NCI-H446 treated with DMSO at 0.1 percent for 48 hours (cell line): Measurements from ENCODE around the gene TSC1.
"Not testable (repeated sequence)": the region's sequence is repeated elsewhere in the genome, so short reads cannot be mapped to it uniquely, and the experiment has no call there.

ENCODE experiments used
- DNase-seq: peaks from one replicate; lab custom pipeline; 2025; lab: John Stamatoyannopoulos, UW

TSC1 gene

DNA sequence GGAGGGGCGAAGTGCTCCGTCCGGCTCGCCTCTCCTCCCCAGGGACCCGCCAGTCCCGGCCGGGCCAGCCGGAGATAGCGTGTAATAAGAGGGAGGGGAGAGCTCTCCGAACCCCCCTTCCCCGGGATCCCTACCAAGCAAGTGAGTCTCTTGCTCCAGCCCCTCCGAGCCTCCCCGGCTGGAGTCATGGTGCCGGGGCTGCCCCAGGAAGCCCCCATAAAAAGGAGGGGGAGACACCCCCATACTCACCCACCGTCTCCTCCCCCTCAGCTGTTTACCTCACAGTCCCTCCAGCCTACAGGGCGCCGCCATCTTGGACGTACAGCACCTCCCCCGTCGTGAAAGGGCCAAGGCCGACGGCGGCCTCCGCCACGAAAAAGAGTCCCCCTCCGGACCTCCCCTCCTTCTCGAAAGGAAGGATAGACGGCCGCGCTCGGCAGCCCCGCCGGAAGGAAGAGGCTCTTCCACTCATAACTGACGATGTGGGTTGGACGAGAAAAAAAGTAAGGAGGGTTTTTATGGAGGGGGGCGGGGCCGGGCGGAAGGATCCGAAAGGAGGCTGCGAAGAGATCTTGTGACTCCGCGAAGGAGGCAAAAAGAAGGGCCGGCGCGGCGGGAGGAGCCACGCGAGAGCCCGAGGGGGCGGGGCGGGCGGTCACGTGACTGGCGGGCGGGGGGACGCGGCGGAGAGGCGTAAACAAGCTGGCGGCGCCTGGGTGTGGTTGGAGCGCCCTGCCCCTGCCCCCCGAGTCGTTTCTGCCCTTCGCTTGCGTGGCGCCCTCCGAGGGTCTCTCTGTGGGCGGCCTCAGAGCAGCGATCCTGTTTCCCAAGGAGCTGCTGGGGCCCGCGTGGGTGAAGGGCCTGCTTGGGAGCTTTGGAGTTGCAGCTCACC lies at the start of gene TSC1:
Gene TSC1, minus strand, starts transcription at position 323 of the 892 bp plus-strand sequence. CDS start 15,744 bp downstream, outside the sequence.
- DNase-seq, result peak; percentile 78

DNA sequence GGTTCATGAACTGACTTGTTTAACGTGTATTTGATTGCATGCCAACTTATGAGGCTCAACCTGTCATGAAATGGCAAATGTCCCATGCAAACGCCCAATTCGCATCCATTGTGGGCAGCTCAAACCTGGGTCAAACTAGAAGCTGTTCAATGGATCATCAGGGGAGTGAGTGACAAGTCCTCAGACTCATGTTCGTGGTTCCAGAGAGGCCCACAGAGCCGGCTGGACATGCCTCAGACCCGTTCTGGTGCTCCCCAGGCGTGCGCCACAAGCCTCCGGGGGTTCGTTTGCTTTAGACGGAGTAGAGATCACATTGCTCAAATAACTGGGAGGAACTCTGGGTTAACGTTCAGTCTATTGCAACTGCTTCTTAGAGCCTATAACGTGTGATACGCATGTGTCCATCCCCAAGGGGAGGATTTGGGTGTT lies 49.1 kb upstream of the TSC1 start:
- no peak for DNase-seq

DNA sequence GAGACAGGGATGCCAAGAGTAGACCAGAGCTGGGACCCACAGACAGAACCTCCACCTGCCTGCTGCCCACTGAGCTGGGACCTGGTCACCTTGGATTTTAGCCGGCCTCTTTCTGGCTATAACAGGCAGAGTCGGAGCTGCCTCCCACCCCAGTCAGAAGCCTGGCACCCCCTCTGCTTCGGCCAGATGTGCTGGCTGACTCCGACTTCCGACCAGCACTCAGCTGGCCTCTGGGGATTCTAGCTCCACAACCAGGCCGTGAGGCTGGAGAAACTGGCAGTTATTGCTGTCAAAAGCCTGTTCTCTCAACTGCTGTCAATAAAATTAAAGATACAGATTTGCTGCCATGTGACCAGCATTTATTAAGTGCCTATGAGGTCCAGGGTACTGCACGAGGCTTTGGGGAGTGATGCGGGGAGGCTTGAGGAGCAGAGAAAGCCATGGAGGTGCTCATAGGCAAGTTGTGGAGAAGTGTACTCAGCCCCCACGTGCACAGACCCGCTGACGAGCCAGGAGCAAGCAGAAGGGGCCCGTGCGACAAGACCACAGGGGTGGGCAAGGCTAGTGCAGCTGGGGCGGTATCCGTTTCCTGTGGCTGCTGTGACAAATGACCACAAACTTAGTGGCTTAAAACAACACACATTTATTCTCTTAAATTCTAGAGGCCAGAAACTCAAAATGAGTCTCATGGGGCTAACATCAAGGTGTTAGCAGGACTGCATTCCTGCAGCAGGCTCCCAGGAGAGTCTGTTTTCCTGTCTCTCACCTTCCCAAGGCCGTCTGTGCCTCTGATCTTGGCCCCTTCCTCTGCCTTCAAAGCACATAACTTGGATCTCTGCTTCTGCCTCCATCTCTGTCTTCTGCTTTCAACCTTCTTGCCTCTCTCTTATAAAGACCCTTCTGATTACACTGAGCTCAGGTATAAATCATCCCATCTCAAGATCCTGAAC lies 47.2 kb upstream of the TSC1 start:
- DNase-seq, result no peak

DNA sequence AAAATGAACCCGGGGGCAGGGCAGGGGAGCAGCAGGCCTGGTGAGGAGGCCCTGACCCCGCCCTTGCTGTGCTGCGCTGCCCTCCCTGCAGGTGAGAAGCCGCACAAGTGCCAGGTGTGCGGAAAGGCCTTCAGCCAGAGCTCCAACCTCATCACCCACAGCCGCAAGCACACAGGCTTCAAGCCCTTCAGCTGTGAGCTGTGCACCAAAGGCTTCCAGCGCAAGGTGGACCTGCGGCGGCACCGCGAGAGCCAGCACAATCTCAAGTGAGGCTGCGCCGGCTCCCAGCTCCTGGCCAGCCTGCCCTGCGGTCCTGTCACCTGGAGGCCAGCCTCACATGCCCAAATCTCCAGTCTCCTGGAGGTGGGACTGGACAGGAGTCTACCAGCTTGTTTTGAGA lies 46.4 kb upstream of the TSC1 start:
- DNase-seq, result no peak

DNA sequence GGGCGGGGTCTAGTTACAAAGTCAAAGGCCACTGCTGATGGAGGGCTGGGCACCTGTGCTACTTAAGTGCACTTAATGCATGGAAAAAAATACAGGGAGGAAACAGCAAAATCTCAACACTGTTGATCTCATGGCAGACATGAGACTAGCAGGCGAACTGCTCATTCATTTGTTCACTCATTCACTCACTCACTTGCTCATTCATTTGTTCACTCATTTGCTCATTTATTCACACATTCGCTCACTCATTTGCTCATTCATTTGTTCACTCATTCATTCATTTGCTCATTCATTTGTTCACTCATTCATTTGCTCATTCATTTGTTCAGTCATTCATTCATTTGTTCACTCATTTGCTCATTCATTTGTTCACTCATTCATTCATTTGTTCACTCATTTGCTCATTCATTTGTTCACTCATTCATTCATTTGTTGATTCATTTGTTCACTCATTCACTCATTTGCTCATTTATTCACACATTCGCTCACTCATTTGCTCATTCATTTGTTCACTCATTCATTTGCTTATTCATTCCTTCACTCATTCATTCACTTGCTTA lies 45.7 kb upstream of the TSC1 start:
- not testable (repeated sequence) for DNase-seq

DNA sequence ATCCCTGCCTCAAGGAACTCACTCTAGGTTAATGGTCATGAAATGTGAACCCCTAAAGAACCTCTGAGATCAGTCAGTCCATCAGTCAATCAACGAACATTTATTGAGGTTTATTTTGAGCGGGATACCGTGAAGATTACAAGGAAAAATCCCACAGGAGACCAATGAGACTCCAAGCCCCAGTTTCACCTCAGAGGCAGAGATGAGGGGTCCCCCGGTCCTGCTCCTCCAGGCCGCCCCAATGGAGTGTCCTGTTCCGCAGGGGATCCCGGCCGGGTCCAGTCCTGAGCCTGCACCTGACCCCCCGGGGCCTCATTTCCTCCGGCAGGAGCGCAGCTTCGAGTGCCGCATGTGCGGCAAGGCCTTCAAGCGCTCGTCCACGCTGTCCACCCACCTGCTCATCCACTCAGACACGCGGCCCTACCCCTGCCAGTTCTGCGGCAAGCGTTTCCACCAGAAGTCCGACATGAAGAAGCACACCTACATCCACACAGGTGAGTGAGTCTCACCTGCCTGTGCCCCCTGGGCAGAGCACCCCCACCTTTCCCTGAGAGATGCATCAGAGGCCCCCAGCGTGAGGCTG lies 45.1 kb upstream of the TSC1 start:
- DNase-seq, result no peak

DNA sequence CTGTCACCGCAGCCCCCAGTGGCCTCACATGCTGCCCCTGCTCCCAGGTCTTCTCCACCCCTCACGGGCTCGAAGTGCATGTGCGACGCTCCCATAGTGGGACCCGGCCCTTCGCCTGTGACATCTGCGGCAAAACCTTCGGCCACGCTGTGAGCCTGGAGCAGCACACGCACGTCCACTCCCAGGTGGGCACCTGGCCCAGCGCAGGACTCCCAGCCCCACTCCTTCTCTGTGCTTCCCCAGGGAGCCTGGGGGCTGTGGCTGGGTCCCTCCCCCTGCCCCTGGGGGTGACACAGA lies 44.5 kb upstream of the TSC1 start:
- DNase-seq, result no peak

DNA sequence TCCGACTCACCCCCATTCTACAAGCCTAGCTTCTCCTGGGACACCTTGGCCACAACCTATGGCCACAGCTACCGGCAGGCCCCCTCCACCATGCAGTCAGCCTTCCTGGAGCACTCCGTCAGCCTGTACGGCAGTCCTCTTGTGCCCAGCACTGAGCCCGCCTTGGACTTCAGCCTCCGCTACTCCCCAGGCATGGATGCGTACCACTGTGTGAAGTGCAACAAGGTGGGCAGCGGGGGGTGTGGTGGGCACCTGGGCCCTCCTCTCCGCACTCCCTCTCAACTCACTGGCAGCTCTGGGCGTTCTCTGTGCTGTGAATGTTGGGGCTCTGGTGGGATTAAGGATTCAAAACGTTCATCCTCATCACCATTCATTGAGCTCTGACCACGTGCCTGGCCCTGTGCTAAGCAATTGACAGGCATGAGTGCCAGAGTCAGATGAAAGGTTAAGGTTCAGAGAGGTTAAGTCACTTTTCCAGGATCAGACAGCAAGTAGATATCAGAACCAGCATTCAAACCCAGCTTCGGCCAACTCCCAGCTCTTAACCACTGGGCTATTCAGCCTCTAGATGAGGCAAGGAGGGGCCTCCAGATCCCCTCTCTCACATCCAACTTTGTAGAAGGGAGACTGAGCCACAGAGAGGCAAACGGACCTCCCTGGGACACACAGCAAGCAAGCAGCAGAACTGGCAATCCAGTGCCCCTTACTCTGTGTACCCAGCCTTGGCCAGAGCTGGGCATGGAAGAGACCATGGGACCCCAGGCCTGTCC lies 44.0 kb upstream of the TSC1 start:
- no peak for DNase-seq

- DNase-seq, result no peak
Measured at GRCh38 chr9:132986640-132987620, 42.5 kb upstream of the TSC1 start.

GRCh38 chr9:132986114-132986513 lies 41.7 kb upstream of the TSC1 start:
- no peak for DNase-seq

DNA sequence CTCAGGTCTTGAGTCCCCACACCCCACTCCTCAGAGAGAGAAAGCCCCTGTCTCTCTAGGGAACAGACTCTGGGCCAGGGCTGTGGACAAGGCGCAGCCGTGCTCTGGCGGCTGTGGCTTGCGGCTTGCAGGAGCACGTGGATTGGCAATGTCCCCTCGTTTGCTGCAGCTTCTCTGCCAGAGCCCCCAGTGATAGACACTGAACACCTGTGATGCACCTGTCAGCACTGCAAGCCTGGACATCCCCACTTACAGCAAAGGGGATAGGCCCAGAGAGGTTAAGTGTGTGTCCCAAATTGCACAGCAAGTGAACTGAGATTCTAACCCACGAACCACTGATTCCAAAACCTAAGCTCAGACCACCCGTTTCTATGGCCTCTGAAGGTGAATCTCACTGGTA lies 41.1 kb upstream of the TSC1 start:
- DNase-seq, result no peak

- DNase-seq, result no peak
Measured at GRCh38 chr9:132985071-132985350, 40.6 kb upstream of the TSC1 start.

GRCh38 chr9:132984202-132985070 lies 40.0 kb upstream of the TSC1 start:
- DNase-seq, result no peak

DNA sequence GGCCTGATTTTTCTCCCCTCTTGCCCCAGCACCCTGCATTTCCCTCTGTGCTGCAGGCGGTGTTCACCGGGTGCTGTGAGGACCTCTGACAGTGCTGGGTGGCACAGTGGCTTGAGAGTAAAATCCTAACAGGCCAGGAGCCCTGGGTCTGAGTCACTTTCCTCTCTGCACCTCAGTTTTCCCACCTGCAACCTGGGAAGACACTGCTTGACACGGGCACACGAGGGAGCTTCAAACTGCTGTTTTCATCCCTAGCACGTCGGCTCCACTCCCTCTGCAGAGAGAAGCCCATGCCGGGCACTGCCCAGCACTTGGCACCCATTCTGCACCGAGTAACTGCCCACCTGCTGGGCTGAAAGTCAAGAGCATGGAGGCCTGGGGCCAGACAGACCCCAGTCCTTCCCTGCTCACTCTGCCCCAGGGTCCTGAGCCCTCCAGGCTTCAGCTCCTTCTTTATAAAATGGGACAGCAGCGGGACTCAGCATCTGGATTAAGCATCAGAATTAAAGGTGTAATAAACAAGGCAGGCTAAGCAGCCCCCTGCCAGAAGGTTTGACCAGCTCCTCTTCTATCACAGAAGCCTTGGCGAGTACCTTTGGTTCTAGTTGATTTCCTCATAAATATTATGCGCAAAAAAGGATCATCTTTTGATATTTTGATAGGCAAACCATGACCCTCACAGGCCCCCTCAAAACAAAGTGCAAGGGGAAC lies 39.2 kb upstream of the TSC1 start:
- DNase-seq, result no peak

DNA sequence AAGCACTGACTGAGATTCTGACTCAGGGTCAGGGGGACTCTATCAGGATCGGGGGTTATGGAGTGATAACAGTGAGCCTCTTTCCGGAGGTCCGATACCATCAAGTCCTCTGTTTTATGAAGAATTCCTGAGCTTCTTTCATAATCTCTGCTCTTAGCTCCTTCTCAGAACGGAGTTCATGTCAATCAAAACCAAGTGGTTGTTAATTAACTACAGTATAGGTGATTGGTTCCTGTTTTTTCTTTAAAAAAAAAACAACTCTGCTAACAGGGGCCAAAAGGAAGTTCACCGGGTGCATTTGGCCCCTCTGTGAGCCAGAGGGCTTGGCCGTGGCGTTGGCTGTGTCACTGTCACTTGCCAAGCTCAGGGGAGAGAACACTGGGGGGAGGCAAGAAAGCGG lies 38.0 kb upstream of the TSC1 start:
- no peak for DNase-seq

- no peak for DNase-seq
Measured at GRCh38 chr9:132980157-132980556, 35.7 kb upstream of the TSC1 start.

- no peak for DNase-seq
Measured at GRCh38 chr9:132978451-132979131, 34.2 kb upstream of the TSC1 start, which contains the start of gene GFI1B. TSS of gene GFI1B (plus strand) at chr9:132978694. CDS start at chr9:132986679, 7,985 bp downstream.

- no peak for DNase-seq
Measured at GRCh38 chr9:132978112-132978450, 33.7 kb upstream of the TSC1 start.
